ENCODE data around the gene SLC17A7.
A peak's percentile ranks its signal among the peaks of the same experiment; 100 is the strongest.

The SLC17A7 gene

DNA sequence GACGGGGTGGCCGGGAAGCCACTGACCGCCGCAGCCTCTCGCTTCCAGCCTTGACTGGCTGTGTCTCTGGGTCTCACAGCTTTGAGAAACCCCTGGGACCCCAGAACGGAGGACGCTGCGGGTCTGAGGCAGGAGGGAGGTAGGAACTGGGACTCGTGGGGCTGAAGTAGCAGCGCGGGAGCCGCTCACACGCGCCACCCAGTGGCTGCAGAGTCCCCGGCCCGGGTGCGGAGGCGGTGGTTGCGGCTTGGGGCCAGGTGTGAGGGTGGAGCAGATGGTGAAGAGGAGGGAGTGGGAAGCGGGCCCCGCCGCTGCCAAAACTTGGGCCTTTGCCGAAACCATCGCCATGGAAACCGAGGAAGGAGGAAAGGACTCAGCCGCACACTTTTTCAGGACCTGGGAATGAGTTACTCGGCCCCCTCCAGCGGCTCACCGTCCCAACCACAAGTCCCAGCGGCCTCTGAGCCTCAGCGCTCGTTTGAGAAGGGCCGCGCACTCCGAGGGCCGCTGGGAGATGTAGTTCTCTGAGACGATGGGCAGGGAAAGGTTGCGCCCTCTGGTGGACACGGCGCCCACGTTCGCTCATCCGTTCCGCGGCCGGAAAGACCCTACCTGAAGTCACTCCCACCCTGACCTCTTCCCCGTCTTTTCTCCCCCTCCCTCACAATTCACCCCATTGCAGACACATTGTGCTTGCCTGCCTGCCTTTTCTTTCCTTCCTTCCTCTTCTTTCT lies 2.2 kb upstream of the SLC17A7 start:
- DNase-seq = peak; percentile 94

DNA sequence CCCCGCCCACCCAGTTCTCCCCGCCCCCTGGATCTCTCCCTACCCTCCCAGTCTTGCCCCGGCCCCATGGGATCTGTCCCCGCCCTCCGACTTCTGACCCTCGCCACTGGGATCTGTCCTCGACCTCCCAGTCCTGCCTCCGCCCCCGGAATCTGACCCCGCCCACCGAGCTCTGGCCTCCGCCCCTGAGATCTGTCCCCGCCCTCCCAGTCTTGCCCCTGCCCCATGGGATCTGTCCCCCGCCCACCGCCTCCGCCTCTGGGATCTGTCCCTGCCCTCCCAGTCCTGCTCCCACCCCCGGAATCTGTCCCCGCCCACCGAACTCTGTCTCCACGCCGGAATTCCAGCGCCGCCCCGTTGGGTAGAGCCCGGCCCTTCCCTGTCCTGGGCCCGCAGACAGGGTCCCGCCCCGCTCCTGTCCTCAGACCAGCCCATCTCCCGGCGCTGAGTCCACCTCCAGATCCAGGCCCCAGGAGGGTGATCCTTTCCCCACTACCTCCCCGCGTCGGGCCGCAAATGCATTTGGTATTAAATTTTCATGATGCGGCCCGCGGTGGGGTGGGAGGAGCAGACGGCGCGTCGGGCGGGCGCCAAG lies 1.5 kb upstream of the SLC17A7 start:
- DNase-seq = peak; percentile 56

DNA sequence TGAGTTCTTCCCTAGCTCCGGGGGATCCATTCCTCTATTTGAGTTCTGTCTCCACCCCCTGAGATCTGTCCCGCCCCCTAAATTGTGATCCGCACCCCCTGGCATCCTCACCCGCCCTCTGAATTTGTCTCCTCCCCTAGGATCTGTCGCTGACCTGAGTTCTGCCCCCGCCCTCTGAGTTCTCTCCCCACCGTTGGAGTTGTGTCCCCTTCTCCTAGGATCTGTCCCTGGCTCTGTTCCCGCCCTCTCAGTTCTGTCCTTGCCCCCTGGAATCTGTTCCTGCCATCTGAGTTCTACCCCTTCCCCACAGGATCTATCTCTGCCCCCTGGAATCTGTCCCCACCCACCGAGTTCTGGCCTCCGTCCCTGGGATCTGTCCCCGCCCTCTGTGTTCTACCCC lies 1.0 kb upstream of the SLC17A7 start:
- no peak for DNase-seq

DNA sequence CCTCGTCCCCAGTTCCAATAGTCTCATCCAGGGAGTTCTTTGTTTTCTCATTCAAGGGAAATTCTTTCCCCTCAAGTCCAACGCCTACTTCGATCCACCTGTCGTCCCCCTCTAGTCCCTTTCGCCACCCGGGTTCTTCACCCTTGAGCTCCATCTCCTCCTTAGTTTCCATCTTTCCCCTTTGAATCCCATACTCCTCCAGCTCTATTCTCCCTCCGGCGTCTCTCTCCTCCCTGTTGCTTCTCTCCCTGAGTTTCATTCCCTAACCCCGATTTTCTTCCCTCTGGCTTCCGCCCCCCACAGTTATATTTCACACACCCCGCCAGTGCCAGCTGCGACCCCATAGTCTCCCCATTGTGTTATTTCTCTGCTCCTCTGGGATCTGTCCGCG lies 628 bp upstream of the SLC17A7 start:
- no peak for DNase-seq

DNA sequence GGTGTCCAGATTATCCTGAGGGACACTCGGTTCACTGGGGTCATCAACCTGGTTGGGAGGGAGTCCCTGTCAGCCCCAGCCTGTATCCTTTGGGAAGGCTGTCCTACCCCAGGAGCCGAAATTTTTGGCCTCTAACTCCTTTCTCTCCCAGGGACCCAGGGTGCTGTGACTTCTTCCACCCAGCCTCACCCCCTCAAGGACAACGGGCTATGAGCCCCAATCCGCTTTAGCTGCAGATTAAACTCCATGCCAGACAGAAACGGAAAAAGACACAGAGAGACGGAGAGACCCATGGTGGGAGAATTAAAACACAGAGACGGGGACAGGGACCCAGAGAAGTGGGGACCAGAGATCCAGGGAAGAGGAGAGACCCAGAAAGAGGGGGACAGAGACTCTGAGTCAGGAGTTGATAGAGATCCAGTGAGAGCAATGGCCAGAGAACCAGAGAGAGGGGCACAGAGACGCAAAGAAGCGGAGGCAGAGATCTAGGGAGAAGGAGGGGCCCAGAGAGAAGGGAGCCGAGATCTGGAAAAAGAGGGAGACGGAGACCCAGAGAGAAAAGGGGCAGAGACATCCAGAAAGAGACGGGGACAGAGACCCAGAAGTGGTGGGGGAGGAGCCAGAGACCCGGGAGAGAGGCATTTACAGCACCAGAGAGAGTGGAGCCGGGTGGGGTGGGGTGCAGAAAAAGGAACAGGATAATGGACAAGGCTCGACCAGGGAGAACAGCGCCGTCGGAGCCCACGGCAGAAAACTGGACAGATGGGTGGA lies 703 bp downstream of the SLC17A7 start:
- no peak for DNase-seq

DNA sequence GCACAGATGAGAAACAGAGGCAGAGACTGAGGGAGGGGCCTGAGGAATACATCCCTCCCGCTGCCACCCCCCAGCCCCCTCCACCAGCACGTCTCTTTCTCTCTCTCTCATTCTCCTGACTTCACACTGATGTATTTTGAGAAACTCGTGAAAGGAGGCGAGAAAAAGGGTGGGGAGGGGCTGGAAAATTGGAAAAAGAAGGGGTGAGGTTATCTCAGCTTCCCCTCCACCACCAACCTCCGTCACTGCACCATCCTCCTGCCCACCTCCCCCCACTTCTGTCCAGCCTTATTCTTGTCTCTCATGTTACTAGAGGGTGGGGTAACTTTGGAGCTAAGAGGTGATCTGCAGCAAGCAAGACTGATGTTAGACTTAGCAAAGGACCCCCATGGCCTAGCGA lies 1.5 kb downstream of the SLC17A7 start:
- DNase-seq = no peak

DNA sequence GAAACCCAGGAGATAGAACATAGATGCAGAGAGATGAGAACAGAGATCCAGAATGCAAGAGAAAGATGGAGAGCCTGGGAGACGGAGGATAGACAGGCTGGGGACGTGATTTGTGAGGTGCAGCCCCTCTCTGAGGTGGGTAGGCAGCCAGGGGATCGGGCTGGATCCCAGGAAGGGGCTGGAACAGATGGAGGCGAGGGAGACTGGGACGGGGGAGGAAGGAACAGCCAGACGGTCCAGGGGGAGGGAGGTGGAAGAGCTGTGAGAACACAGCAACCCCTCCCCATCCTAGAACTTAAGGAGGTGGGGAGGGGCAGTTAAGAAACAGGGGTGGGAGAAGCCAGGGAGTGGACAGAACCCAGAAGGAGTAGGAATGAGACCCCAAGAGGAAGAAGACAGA lies 3.1 kb downstream of the SLC17A7 start:
- no peak for DNase-seq

DNA sequence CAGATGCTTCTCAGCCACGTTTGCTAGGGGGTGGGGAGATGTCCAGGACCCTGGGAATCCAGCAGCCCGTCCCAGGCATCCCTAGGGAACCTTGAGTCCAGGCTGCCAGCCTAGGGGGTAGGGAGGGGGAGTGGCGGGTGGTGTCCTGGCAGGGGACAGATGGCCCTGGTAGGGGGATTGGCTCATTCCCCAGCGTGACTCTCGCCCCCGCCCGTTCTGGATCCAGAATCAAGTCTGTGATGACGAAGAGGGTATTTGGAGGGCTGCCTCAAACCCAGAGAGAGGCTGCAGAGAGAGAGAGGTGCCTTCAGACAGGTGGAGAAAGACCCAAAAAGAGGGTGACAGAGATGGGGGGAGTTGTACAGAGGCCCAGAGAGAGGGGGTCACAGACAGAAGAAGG lies 4.1 kb downstream of the SLC17A7 start:
- DNase-seq = no peak

DNA sequence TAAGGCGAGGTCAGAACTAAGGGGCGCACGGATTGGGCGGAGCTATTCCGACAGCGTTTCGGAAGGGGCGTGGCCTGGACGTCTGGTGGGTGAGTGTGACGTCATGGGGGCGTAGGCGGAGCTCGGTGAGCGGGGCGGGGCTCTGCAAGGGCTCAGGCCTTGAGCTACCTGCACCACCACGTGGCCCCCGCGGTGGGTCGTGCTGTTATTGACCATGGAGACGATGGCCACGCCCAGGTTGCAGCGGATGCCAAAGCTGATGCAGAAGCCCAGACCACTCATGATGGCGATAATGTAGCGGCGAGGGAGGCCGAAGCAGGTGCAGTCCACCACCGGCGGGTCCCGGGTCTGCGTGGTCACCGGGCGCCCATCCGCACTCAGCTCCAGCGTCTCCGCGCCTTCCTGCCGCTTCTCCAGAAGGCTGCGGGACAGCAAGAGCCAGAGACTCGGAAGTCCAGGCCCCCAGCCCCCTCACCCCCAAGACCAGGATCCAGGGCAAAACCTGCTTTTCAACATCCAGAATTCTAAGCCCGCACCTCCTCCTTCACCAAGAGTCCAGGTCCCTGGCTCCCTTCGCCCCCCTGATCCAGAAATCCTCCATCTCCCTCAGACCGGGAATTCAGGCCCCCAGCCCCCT lies 4.8 kb downstream of the SLC17A7 start:
- peak; percentile 64 for DNase-seq

DNA sequence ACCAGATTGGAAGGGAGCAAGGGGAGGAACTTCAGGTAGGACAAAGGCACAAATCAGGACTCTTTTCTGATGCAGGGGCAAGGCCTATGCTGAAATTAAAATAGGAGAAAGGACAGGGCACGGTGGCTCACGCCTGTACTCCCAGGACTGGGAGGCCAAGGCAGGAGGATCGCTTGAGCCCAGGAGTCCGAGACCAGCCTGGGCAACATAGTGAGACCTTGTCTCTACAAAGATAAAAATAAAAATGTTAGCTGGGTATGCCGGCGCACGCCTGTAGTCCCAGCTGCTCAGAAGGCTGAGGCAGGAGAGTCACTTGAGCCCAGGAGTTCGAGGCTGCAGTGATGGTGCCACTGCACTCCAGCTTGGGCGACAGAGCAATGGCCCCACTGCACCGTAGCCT lies 5.7 kb downstream of the SLC17A7 start:
- DNase-seq = no peak

DNA sequence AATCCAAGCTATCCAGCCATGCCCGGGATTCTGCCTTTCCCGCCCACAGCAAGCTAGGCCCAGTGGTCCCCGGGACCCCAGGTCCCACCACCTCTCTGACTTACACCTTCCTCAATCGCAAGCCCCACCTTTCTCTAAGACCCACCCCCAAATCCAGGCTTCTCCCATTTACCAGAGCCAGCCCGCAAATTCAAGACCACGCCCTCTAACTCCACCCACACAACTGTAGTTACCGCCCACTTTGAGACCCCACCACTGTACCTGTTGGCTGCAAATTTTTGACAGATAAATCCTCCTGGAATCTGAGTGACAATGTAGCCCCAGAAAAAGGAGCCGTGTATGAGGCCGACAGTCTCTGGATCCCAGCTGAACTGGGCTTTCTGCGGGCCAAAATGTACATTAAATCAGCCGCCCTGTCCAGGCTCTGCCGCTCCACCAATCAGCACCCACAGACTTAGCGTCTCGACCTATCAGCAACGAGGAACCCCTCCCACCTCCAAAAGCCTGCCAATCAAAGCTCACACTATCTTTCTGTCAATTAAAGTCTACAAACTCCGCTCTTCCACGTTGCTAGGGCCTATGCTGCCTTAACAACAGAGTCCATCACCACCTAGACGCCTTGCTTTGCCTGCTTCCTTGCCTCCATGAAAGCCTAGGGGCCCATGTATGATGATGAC lies 6.3 kb downstream of the SLC17A7 start:
- DNase-seq = no peak

DNA sequence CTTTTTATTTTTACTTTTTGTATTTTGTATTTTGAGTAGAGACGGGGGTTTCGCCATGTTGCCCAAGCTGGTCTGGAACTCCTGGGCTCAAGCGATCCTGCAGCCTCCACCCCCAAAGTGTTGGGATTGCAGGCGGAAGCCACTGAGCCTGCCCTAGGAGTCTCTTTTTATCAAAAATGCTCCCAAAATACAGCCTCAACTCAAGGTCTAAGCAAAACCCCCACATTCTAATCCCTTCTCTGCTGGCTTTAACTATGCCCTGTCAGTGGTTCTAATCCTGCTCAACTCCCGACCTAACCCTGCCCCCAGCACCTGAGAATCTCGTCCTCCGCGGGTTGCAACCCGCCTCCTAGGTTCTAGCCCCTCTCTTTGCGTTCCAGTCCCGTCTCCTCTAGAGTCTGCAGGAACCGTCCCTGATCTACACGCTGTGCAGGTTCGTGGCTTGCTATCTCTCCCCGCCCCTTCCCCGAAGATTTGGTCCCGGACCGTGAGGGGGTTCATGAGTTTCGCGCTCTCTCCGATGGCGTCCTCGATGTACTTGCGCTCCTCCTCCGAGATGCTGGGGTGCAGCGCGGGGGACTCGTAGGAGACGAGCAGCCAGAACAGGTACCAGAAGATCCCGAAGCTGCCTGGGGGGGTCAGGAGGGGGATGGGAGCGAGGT lies 8.0 kb downstream of the SLC17A7 start:
- no peak for DNase-seq

DNA sequence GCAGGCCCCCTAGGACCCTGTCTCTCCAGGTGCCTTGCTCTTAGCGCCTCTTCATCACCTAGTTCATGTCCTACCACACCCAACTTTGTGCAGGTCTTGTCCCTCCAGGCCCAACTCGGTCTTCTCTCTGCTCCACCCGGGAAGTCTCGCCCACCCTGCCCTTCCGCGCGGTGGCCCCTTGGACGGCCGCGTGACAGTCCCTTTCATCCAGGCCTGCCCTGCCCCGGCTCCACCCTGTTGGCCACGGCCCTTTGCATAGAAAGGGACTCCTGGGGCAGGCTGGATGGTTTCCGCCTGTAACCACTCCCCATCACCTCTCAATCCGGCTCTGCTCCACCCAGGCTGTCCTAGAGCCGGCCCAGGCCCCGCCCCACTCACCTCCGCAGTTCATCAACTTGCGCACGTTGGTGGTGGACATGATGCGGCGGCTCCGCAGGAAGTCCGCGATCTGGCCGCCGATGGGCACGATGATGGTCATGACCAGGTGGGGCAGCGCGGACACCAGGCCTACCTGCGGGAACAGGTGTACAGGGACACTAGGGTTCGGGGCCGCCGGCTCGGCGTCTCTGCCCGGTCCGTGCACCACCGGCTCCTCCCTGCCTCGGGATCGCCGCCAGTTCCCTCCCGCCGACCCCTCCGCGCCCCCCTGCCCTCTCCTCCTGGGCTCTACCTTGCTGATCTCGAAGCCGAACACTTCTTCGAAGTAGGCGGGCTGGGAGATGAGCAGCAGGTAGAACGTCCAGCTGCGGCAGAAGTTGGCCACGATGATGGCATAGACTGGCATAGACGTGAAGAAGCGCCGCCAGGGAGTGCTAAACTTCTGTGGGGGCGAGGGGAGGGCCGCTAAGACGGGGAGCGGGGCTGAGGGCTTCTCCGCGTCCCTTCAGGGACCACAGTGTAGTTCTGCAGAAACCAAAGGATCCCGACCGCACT lies 8.9 kb downstream of the SLC17A7 start:
- peak; percentile 30 for DNase-seq

DNA sequence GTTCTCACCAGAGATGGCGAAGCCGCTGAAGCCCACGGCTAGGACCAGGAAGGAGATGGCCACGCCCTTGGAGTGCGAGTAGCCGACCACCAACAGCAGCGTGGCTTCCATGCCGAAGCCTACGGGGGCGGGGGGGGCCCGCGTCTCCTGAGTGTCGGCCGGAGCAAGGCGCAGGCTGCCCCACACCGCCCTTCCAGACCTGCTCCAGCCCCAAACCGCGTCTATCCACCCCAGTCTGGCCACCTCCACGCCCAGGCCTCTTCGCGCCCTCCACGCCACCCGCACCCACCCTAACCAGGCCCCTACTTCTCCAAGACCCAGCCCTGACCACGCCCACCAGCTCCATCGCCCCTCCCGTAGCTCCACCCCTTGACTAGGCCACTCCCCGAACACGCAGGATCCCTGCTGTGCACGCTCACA lies 10.0 kb downstream of the SLC17A7 start:
- peak; percentile 33 for DNase-seq

DNA sequence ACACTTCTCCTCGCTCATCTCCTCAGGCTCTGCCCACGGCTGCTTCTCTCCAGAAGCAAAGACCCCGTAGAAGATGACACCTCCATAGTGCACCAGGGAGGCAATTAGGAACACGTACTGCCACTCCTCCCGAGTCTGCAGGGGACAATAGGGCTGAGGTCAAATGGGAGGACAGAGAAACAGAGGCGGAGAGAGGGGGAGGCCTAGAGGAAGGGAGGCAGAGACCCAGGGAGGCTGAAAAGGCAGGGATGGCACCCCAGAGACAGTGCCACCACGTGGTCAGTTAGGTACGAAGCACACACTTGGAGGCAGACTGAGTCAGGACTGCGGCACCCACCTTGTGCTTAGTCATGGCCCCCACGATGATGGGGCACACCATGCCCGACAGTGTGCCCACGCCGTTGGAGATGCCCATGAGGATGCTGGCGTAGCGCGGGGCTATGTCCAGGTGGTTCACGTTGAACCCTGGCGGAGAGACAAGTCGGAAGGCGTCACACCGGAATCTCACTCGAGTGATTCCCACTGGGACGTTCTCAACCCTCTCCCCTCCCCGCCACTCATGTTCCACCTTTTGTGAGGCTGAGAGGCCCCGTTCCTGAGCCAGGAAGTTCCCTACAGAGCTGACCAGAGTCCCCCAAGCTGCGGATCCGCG lies 10.5 kb downstream of the SLC17A7 start:
- DNase-seq = peak; percentile 34

DNA sequence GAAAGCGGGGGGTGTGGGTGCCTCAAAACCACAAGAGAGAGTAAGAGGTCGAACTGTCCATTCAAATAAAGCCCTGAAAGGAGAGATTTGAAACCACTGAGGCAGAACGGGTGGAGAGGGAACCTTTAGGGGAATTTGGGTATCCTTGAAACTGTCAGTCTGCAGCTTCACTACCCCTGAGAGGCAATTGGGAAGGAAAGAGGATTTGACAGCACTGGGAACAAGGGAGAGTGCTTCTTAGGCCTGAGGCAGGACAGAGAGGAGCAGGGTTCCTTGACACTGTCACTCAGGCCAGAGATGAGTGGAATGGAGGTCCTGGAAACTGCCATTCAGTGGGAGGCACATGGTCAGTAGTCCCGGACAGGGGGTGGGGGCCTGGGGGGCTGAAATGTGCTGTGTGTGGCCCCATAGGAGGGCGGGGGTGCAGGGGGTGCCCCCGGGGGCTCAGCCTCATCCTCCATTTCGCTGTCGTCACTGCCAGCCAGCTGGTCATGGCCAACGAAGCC lies 11.1 kb downstream of the SLC17A7 start:
- no peak for DNase-seq

DNA sequence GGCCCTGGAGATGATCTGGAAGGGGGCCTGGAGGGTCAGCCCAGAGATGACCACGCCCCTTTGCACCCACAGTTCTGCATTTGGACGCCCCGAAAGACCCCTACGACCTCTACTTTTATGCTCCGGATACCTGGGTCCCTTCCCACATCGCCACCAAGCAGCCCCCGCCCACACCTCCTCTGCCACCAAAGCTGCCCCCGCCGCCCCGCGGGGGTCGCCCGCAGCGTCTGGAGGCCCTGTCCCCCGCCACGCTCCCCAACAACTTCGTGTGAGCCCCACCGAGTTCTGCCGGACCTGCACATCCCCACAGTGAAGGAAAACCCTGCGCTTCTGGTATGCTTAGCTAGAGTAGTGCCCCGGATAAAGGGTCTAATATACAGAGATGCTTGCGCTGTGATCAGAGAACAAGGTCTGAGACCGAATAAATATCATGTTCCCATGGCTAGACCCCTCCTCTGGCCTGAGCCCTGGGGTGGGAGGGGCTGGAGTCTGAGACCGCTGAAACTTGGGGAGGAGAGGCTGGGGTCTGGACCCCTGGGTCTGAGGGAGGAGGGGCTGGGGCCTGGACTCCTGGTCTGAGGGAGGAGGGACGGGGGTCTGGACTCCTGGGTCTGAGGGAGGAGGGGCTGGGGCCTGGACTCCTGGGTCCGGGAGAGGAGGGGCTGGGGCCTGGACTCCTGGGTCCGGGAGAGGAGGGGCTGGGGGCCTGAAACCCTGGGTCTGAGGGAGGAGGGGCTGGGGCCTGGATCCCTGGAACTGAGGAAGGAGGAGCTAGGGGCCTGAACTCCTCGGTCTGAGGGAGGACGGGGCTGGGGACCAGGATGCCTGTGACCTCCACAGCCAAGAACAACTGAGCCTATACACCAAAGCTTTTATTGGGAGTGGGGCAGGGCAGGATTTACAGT lies 12.5 kb downstream of the SLC17A7 start:
- no peak for DNase-seq

DNA sequence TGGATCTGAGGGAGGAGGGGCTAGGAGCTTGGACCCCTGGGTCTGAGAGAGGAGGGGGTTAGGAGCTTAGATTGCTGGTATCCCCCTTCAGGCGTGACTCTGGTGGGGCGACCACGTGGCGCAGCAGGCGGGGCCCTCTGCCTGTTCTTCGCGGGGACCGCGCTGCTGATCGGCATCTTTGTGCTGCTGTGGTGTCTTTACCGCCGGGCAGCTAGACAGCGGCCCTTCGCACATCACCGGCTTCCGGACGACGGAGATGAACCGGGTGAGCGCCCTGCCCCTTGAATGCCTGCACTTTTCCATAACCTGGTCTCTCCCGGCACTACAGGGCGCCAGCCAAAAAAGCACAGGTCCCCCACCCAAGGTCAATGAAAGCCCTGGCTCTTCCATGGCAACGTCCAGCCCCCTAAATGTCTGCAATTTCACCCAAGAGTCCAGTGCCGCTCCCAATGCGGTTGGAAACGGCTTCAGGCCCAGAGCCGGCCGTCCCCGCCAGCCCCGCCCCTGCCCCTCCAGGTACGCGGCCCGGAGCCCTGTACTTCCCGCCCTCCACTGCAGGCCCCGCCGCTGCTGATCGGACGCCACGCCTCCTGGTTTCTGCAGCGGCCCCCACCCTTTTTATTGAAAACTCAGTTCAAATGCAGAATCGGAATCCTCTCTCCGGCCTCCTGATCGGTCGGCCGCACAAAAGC lies 13.3 kb downstream of the SLC17A7 start:
- DNase-seq = no peak

DNA sequence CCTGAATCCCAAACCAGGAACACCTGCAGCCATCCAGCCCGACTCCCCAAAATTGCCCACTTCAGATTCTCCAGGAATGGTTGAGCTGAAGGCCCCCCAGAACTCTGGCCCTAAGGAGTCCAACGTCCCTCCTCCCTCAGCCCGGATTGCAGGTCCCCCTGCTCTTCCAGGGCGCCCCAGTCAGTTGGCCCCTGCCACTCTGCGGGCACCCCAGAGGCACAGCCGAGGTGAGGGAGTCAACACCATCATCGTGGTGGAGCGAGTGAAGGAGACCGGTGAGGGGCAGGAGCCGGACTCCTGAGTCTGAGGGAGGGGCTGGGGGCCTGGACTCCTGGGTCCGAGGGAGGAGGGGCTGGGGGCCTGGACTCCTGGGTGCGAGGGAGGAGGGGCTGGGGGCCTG lies 14.0 kb downstream of the SLC17A7 start:
- DNase-seq = no peak
